ENCODE measurements around the gene KRT222. TPM values are rescaled to one million over a fixed set of nuclear protein-coding genes. Genes with fewer than 3 reads are reported as not detected.

The KRT222 gene
- not detected for total RNA-seq

- H3K27me3 Mint-ChIP-seq = peaks cover 29% of the 10 kb centered on the region
- H3K27ac Mint-ChIP-seq = no peak within 1 kb of the TSS
- no peaks in the 10 kb centered on the region for H3K9me3 Mint-ChIP-seq
- no peak for TF ChIP-seq CTCF (IDR thresholded peaks at IDR 0.05)
- peaks cover 9% of the 10 kb centered on the region for H3K4me1 Mint-ChIP-seq (ENCODE audit: low read depth)
- ChIA-PET POLR2A (interaction anchor here (1.2 kb wide), 1 partner anchor 111 kb away, joined by 3 read pairs; no protein-coding TSS in a partner anchor), CTCF (interaction anchor here (0.7 kb wide), 1 partner anchor 13 kb away, joined by 3 read pairs; no protein-coding TSS in a partner anchor)
- no peaks in the 10 kb centered on the region for H3K36me3 Mint-ChIP-seq (ENCODE audit: low read depth)
- DNase-seq (no peak), ATAC-seq (no peak)
- intact Hi-C loops (cut with micrococcal nuclease) = no loop called here
- H3K4me3 Mint-ChIP-seq = peak within 1 kb of the TSS; percentile 51
These were observed at the start of gene KRT222 for GRCh38 chr17:40664582-40665333. TSS of gene KRT222 (minus strand) at chr17:40665177. CDS start at chr17:40665099, 78 bp downstream.

- DNase-seq = no peak
These were observed 49.5 kb upstream of the KRT222 start for GRCh38 chr17:40714473-40714872.

GRCh38 chr17:40707745-40708144 lies 42.8 kb upstream of the KRT222 start:
- H3K27ac Mint-ChIP-seq = no peak overlapping the region
- no peak for TF ChIP-seq CTCF (IDR thresholded peaks at IDR 0.05)
- H3K36me3 Mint-ChIP-seq (ENCODE audit: low read depth) = no peaks in the 10 kb centered on the region
- no peak overlapping the region for H3K4me3 Mint-ChIP-seq
- ChIA-PET CTCF (no interaction called here), POLR2A (no interaction called here)
- peaks cover 15% of the 10 kb centered on the region for H3K27me3 Mint-ChIP-seq
- no peak for ATAC-seq
- no peaks in the 10 kb centered on the region for H3K4me1 Mint-ChIP-seq (ENCODE audit: low read depth)
- DNase-seq = no peak
- intact Hi-C loops (cut with micrococcal nuclease) = no loop called here
- H3K9me3 Mint-ChIP-seq = no peaks in the 10 kb centered on the region

More at GRCh38 chr17:40714473-40714872, 49.5 kb upstream of the KRT222 start:
- intact Hi-C loops (cut with micrococcal nuclease) = no loop called here
- POLR2A ChIA-PET = no interaction called here
- Mint-ChIP-seq H3K27me3 (peaks cover 5% of the 10 kb centered on the region), H3K9me3 (no peaks in the 10 kb centered on the region), H3K36me3 (ENCODE audit: low read depth) (no peaks in the 10 kb centered on the region), H3K4me3 (no peak overlapping the region), H3K27ac (no peak overlapping the region), H3K4me1 (ENCODE audit: low read depth) (no peaks in the 10 kb centered on the region)
- CTCF ChIA-PET = no interaction called here
- no peak for ATAC-seq
- TF ChIP-seq CTCF (IDR thresholded peaks at IDR 0.05) = no peak

- Mint-ChIP-seq H3K9me3 (no peaks in the 10 kb centered on the region), H3K4me1 (ENCODE audit: low read depth) (no peaks in the 10 kb centered on the region), H3K27ac (no peak overlapping the region), H3K27me3 (peaks cover 15% of the 10 kb centered on the region), H3K4me3 (no peak overlapping the region), H3K36me3 (ENCODE audit: low read depth) (no peaks in the 10 kb centered on the region)
- ATAC-seq (no peak), DNase-seq (no peak)
- intact Hi-C loops (cut with micrococcal nuclease) = no loop called here
- ChIA-PET CTCF (interaction anchor here (0.8 to 1.3 kb wide), 2 partner anchors 9 to 86 kb away, joined by 3 to 5 read pairs; no protein-coding TSS in a partner anchor), POLR2A (interaction anchor here (0.7 kb wide), 1 partner anchor 151 kb away, joined by 4 read pairs; no protein-coding TSS in a partner anchor)
- no peak for TF ChIP-seq CTCF (IDR thresholded peaks at IDR 0.05)
These were observed 40.6 kb upstream of the KRT222 start for GRCh38 chr17:40705584-40705983.

GRCh38 chr17:40703652-40704051 lies 38.7 kb upstream of the KRT222 start, which contains the start of gene KRT24:
TSS of gene KRT24 (minus strand) at chr17:40703752. CDS start at chr17:40703693, 59 bp downstream.
- Mint-ChIP-seq H3K4me3 (no peak within 1 kb of the TSS), H3K36me3 (ENCODE audit: low read depth) (no peaks in the 10 kb centered on the region), H3K9me3 (no peaks in the 10 kb centered on the region), H3K4me1 (ENCODE audit: low read depth) (no peaks in the 10 kb centered on the region), H3K27ac (no peak within 1 kb of the TSS), H3K27me3 (peaks cover 16% of the 10 kb centered on the region)
- DNase-seq (no peak), ATAC-seq (no peak)
- CTCF ChIA-PET = interaction anchor here (0.7 kb wide), 1 partner anchor 421 kb away, joined by 3 read pairs; no protein-coding TSS in a partner anchor
- POLR2A ChIA-PET = no interaction called here
- intact Hi-C loops (cut with micrococcal nuclease) = no loop called here
- no peak for TF ChIP-seq CTCF (IDR thresholded peaks at IDR 0.05)

Measured in activated CD8-positive, alpha-beta T cell treated with anti-CD3 and anti-CD28 coated beads for 36 hours (primary cell).